Measurements from ENCODE around the gene RHOBTB3. TPM values are rescaled to one million over a fixed set of nuclear protein-coding genes. Genes with fewer than 3 reads are reported as not detected.

Gene RHOBTB3
- total and polyA plus RNA-seq, 10 of the 15 experiments (the other 5 are each of a cell fraction or from before 2014, with no cell fraction given): 3.6 to 42.8 (median 8.4) TPM

GRCh38 chr5:95718203-95718602 lies 12.9 kb upstream of the RHOBTB3 start (continued):
- TF ChIP-seq POLR2AphosphoS2 (IDR thresholded peaks at IDR 0.05; ENCODE audit: low read depth, low read length) (no peak), PAX8 (IDR thresholded peaks at IDR 0.05) (no peak), ELK1 (IDR thresholded peaks at IDR 0.05; ENCODE audit: low read depth, low read length) (no peak), NRF1 (conservative IDR thresholded peaks at IDR 0.05; ENCODE audit: low read depth, low read length) (no peak), BRCA1 (IDR thresholded peaks at IDR 0.05; ENCODE audit: low read depth, low read length) (no peak), SMARCA5 (IDR thresholded peaks at IDR 0.05) (no peak), KLF5 (IDR thresholded peaks at IDR 0.05; ENCODE audit: partially characterized antibody) (no peak), IRF4 (IDR thresholded peaks at IDR 0.05; ENCODE audit: low read depth, low read length) (0 out of 2 replicates have a peak, but pooled peaks have one; percentile 13), NBN (IDR thresholded peaks at IDR 0.05) (peak; percentile 43), RFX5 (IDR thresholded peaks at IDR 0.05; ENCODE audit: low read depth, low read length) (no peak), TCF12 (IDR thresholded peaks at IDR 0.05; ENCODE audit: low read depth, low read length) (no peak), NFYA (IDR thresholded peaks at IDR 0.05; ENCODE audit: borderline replicate concordance, low read depth, low read length) (no peak), MYB (IDR thresholded peaks at IDR 0.05; ENCODE audit: borderline replicate concordance, low read depth, low read length) (no peak), RBBP5 (conservative IDR thresholded peaks at IDR 0.05) (no peak), ATF7 (IDR thresholded peaks at IDR 0.05; ENCODE audit: low read depth) (peak; percentile 63; the same call in 1 of the 2 replicates), JUNB (IDR thresholded peaks at IDR 0.05) (peak; percentile 36), SMAD1 (IDR thresholded peaks at IDR 0.05; ENCODE audit: low read depth, partially characterized antibody) (no peak), TCF7 (IDR thresholded peaks at IDR 0.05; ENCODE audit: borderline replicate concordance) (no peak), NFXL1 (IDR thresholded peaks at IDR 0.05; ENCODE audit: borderline replicate concordance) (no peak), SIX5 (IDR thresholded peaks at IDR 0.05; ENCODE audit: low read depth, low read length, severe bottlenecking) (no peak), LARP7 (IDR thresholded peaks at IDR 0.05) (no peak), JUND (IDR thresholded peaks at IDR 0.05; ENCODE audit: low read depth, low read length) (no peak), CBFB (IDR thresholded peaks at IDR 0.05; ENCODE audit: low read depth) (no peak), ZNF217 (IDR thresholded peaks at IDR 0.05) (no peak), IRF3 (IDR thresholded peaks at IDR 0.05) (no peak), ZBED1 (IDR thresholded peaks at IDR 0.05; ENCODE audit: borderline replicate concordance) (peak; percentile 41; the same call in 1 of the 2 replicates), HSF1 (IDR thresholded peaks at IDR 0.05; ENCODE audit: low read depth, low read length) (no peak), CREM (IDR thresholded peaks at IDR 0.05; ENCODE audit: low read depth) (peak; percentile 34; the same call in 1 of the 2 replicates), MLLT1 (IDR thresholded peaks at IDR 0.05) (no peak), RB1 (IDR thresholded peaks at IDR 0.05; ENCODE audit: borderline replicate concordance) (peak; percentile 23; the same call in 1 of the 2 replicates), KDM1A (IDR thresholded peaks at IDR 0.05; ENCODE audit: borderline replicate concordance) (no peak)
